ENCODE measurements around the gene SDHC.
"Not testable (repeated sequence)": the region's sequence is repeated elsewhere in the genome, so short reads cannot be mapped to it uniquely, and the experiment has no call there.

The SDHC gene

DNA sequence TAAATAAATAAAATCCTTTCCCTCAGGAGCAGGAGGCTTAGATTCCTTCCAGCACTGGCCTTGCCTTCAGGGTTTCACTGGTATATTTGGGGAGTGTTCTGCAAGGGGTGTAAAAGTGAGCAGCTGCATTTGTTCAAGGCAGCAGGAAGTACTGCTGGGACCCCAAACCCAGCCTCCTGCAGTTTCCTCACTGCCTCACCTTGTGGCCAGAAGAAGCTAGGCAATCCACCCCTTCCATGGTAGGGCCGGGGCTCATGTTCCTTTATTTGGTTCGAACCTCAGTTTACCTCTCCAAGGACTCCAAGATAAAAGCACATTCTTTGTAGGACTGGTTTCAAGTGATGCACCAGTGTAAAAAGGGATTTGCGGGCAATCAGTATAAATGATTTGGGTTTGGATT is 74.5 kb downstream of the SDHC start:
- DNase-seq, result no peak

DNA sequence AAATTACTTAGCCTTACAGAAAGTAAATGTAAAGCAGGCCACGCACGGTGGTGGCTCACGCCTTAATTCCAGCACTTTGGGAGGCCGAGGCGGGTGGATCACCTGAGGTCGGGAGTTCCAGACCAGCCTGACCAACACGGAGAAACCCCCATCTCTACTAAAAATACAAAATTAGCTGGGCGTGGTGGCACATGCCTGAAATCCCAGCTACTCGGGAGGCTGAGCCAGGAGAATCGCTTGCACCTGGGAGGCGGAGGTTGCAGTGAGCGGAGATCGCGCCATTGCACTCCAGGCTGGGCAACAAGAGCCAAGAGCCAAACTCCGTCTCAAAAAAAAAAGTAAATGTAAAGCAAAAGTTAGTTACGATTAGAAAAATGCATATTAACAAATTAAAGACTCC is 75.0 kb downstream of the SDHC start:
- DNase-seq, result not testable (repeated sequence)

DNA sequence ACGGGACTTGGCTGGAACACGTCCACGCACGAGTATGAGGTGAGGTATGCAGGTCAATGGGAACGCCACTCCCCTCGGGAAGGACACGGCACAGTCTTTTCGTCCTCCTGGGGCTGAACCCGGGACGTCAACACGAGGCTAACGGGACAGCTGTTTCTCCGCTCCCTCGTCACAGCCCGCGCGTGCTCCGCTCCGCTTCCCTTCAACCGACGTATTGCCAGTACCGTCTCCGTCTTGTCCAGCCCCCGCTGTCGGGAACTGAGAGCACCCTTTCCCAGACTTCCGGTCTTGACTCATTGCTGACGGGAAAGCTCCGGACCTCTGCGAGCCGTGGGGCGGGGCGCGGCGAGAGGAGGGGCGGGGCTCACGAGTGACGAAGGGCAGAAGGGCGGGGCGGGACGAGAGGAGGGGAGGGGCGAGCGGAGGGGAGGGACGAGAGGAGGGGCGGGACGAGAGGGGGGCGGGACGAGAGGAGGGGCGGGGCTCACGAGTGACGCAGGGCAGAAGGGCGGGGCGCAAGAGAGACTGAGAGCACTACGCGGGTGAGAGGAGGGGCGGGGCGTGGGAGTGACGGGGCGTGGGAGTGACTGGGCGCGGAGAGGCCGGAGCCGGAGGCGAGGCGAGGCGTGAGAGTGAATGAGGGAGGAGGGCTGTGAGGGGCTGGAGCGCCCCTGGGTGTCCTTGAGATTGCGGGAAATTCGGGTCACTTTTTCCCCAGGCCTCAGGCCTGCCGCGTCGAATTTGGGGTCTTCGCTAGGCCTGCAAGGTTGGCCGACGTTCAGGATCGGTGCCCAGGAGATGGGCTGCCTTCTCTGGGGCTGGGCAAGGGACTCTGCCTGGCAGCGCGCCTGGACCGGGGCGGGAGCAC is 75.7 kb downstream of the SDHC start:
- DNase-seq, result peak; percentile 91 to 97 (median 95)

DNA sequence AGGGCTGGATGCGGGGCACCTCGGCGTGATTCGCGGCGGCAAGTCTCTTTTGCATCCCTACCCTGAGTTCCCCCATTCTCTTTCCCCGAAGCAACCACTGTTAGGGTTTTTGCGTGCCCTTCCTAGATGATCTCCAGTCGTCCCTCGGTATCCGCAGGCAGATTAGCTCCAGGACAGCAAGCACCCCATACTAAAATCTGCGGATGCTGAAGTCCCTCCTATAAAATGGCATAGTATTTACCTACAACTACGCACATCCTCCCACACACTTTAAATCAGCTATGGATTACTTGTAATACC is 76.3 kb downstream of the SDHC start:
- DNase-seq, result no peak

DNA sequence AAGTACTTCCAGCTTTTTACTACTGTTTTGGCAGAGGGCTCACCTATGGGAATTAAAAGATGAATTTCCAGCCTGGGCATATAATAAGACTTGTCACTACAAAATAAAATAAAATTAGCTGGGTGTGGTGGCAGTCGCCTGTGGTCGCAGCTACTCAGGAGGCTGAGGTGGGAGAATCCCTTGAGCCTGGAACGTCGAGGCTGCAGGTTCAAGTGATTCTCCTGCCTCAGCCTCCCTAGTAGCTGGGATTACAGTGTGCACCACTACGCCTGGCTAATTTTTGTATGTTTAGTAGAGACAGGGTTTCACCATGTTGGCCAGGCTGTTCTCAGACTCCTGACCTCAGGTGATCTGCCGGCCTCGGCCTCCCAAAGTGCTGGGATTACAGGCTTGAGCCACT is 77.0 kb downstream of the SDHC start:
- not testable (repeated sequence) for DNase-seq

DNA sequence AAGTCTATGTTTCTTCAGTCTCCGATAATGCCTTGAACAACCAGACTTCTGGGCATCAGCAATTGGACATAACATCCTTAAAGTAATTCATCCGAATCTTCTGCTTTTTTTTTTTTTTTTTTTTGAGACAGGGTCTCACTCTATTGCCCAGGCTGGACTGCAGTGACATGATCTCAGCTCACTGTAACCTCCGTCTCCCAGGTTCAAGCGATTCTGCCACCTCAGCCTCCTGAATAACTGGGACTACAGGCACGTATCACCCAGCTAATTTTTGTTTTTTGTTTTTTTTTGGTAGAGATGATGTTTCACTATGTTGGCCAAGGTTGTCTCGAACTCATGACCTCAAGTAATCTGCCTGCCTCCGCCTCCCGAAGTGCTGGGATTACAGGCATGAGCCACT is 77.4 kb downstream of the SDHC start:
- DNase-seq, result no peak

DNA sequence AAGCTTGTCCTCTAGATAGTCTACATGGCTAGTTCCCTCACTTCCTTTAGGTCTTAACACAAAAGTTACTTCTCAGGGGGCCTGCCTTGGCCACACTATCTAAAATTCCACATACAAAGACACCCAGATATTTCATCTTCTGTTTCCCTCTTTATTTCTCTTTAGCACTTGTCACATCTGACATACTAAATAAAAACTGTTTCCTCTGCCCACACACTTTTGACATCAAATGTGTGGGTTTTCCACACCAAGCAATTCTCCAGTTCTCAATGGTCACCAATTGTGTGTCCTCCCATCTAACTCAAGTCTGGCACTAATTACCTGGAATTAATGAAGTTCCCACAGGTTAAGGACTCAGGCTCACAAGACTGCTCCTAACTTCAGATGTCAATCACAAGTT is 79.0 kb downstream of the SDHC start:
- DNase-seq, result no peak

DNA sequence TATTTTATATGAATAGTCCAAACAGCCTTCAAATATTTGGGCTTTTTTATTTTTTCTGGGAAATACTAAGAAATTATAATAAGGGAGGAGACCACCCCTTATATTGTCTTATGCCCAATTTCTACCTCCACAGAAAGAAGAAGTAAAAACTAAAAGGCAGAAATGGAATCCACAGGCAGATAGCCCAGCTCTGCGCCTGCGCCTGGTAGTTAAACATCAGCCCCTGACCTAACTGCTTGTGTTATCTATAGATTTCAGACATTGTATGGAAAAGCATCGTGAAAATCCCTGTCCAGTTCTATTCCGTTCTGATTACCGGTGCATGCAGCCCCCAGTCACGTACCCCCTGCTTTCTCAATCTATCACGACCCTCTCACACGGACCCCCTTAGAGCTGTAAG is 82.9 kb downstream of the SDHC start:
- not testable (repeated sequence) for DNase-seq

DNA sequence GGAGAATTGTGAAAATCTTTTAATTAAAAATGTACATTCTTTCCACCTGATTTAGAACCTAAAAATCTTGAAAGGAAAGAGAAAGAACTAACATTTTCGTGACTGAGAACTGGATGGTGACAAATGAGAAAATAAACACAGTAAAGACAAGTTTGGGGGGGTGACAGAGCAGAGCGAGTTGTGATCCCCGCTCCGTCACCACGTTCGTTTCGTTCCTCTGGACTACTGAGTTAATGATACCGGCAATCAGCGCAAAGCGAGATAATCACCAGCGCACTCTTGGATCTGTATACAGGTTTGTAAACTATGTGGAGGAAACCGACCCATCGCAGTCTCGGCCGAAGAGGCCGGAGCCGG is 84.7 kb downstream of the SDHC start:
- DNase-seq, result no peak

DNA sequence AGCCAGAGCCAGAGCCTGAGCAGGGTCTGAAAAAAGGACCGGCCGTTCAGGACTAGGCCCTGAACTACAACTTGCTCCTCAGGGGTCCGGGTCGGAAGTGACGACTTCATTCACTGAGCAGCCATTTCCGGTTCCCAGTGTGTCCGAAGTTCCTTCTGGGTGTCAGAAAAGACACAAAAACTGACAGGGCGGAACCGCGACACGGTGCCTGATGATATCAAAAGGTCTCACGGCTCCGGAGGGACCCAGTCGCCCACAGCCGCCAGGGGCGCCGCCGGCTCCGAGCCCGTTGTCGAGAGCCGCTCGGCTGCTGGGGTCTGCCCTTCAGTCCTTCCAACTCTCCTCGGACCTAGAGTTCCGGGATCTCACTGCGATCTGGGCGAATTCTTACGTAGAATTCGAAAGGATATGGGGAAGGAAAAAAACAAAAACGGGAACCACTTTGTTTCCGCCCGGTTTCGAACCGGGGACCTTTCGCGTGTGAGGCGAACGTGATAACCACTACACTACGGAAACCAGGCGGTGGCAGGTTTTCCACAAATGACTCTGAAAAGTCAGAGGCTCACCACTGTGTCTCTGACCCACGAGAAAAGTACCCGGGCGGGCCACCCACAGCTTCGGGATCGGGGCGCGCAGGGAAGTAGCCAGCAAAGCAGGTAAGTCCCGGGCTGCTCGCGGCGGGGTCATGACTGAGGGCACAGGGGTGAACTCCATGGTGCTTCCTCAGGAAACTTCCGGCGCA is 85.2 kb downstream of the SDHC start:
- DNase-seq, result peak; percentile 83 to 94 (median 91)

DNA sequence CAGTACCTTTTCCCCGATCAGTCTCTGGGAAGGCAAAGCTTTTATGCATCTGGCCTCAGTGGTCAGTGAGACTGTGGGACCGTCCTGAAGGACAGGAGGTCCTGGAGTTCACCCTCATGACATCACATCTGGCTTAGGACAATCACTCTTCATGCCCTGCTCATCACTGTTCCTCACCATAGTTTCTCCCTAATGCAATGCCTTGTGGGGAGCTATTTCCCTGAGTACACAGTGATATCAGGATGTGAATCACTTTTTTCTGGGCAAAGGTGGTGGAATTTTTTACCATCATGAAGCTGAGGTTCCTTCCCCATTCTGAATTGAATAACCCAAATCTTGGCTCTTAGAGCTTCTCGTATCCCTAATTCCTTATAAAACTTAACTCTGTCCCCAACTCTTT is 88.3 kb downstream of the SDHC start:
- DNase-seq, result no peak

DNA sequence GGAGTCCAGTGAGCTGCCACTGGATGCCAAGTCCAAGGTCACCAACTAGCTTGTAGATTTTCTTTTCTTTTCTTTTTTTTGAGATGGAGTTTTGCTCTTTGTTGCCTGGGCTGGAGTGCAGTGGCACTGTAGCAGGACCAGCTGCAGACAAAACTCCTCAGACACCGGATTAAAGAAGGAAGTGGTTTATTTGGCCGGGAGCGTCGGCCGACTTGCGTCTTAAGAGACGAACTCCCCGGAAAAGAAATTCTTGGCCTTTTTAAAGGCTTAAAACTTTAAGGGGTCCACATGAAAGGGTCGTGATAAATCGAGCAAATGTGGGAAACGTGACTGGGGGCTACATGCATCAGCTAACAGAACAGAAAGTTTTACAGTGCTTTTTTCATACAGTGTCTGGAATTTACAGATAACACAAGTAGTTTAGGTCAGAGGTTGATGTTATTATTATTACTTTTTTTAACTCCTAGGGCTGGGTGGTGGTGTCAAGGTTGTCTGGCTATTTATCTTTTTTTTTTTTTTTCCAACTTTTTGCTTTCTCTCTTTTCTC is 89.9 kb downstream of the SDHC start:
- no peak for DNase-seq

DNA sequence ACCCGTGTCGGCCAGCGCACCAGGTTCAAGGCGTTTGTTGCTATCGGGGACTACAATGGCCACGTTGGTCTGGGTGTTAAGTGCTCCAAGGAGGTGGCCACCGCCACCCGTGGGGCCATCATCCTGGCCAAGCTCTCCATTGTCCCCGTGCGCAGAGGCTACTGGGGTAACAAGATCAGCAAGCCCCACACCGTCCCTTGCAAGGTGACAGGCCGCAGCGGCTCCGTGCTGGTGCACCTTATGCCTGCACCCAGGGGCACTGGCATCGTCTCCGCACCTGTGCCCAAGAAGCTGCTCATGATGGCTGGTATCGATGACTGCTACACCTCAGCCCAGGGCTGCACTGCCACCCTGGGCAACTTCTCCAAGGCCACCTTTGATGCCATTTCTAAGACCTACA is 92.4 kb downstream of the SDHC start:
- not testable (repeated sequence) for DNase-seq

DNA sequence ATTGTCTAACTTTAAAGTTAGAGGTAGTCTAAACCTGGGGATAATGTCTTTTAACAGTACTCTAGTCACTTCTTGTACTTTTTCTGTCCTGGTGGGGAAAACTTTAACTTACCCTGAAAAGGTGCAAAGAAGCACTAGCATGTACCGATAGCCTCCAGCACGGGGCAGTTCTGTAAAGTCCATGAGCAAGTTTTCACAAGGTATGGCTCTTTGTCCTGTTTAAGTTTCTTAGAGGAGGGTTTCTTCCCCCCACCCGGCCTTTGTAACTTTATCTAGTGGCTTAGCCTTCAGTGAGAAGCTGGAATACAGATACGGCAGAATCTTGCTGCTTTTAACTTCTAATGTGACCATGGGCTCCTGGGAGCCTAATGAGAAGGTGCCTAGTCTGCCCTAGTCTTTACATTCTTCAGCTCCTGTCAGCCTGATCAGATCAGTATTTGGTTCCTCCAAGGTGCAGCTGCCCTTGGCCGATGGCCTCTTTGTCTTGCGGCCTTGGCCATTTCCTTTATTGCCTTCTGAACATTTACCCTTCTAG is 93.3 kb downstream of the SDHC start:
- no peak for DNase-seq

DNA sequence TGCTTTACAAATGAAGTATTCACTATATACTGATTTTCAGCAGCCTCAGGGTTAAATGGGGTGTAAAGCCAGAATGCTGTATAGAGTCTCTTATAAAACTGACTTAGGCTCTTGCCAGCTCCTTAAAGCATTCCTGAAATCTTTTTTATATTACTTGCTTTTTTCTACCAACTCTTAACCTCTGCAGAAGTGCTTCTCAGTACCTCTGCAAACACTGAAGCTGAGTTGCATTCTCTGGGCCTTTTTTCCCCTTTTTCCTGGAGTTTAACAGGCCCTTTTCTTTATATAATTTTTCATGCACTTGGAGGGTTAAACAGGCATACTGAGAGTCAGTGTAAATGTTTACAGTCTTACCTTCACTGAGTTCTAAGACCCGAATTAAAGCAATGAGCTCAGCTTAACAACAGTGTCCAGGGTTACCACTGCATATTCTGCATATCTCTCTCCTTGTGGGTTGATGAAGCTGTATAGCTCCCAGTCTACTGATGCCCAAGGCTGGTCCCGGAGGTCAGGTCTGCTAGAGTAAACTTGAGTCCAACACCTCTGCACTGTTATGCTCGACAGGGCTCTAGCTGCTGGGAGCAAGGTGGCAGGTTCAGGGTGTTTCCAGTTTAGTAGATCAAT is 94.4 kb downstream of the SDHC start:
- no peak for DNase-seq

DNA sequence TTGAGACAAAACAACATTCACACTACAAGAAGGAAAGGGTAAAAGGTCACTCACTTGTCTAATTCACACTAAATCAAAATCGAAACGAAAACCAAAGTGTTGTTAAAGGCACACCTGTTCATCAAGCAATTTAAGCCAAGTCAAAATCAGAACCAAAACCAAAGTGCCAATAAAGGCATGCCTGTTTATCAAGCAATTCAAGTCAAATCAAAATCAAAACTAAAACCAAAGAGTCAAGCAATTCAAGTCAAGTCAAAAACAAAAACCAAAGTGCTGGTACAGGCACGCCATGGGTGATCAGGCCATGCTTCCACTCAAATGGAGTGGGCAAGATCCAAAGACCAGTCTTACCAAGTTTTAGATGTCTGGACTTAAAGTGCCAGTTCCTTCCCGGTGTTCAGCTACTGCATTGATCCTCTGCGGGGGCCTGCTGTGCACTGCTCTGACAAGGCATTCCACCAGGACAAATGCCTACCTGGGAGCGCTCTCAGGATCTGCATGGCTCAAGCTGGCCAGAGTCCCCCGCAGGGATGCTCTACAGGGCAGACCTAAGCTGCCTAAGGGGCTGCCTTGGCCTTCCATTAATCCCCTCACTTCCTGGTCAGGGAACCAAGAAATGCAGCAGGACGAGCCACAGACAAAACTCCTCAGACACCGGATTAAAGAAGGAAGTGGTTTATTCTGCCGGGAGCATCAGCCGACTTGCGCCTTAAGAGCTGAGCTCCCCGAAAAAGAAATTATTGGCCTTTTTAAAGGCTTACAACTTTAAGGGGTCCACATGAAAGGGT is 95.9 kb downstream of the SDHC start:
- peak in 1 of 5 donors; percentile 58 for DNase-seq

DNA sequence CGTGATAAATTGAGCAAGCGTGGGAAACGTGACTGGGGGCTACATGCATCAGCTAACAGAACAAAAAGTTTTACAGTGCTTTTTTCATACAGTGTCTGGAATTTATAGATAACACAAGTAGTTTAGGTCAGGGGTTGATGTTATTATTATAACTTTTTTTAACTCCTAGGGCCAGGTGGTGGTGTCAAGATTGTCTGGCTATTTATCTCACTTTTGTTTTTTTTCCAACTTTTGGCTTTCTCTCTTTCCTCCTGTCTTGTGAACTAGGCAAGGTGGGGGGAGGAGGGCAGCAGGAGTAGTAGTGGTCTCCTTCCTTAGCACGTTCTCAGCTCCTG is 96.4 kb downstream of the SDHC start:
- DNase-seq, result not testable (repeated sequence)
